ENCODE results near the gene EHMT1.

EHMT1 gene

DNA sequence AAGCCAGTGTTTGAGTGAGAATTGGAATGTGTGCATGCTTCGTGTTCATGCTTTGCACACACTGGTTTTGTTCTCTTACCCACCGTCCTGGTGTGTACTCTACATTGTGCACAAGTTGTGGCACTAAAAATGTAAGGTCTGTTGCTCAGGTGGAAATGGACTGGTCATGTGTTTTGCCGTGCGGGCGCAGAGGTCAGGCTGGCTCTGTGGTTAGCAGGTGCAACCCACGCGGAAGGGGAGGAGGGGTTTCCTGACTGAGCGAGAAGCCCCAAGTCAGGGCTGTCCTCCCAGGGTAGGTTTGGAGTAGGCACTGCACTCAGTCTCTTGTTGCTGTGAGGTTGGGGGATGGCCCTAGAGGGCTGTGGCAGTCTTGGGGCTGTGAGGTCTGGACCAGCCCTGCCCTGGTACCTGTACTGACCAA lies 86.6 kb downstream of the EHMT1 start:
- no peak overlapping the region for H3K9ac ChIP-seq
- H3K9me3 ChIP-seq (ENCODE audit: control insufficient read depth, low read length): no peaks in the 10 kb centered on the region
- H3K27ac ChIP-seq: no peak overlapping the region
- no peak overlapping the region for H3K4me3 ChIP-seq (ENCODE audit: low read depth, low read length)
- TF ChIP-seq CTCF (IDR thresholded peaks at IDR 0.05): no peak
- no peaks in the 10 kb centered on the region for H3K27me3 ChIP-seq (ENCODE audit: control insufficient read depth, insufficient read depth, low read length)
- no peak overlapping the region for H3K4me2 ChIP-seq (ENCODE audit: low read length)
- H3K4me1 ChIP-seq: no peaks in the 10 kb centered on the region
- H2AFZ ChIP-seq: no peak overlapping the region
- peaks cover 35% of the 10 kb centered on the region for H3K79me2 ChIP-seq
- H3K36me3 ChIP-seq (ENCODE audit: control insufficient read depth, insufficient read depth, low read length): no peaks in the 10 kb centered on the region

GRCh38 chr9:137705906-137706305 lies 87.1 kb downstream of the EHMT1 start:
- no peak for TF ChIP-seq CTCF (IDR thresholded peaks at IDR 0.05)

GRCh38 chr9:137707361-137707760 lies 88.6 kb downstream of the EHMT1 start:
- Histone ChIP-seq H2AFZ (no peak overlapping the region), H3K4me2 (ENCODE audit: low read length) (no peak overlapping the region), H3K27me3 (ENCODE audit: control insufficient read depth, insufficient read depth, low read length) (no peaks in the 10 kb centered on the region), H3K27ac (no peak overlapping the region), H3K4me3 (ENCODE audit: low read depth, low read length) (no peak overlapping the region), H3K9ac (no peak overlapping the region), H3K4me1 (no peaks in the 10 kb centered on the region), H3K9me3 (ENCODE audit: control insufficient read depth, low read length) (no peaks in the 10 kb centered on the region), H3K79me2 (peaks cover 28% of the 10 kb centered on the region), H3K36me3 (ENCODE audit: control insufficient read depth, insufficient read depth, low read length) (no peaks in the 10 kb centered on the region)
- TF ChIP-seq CTCF (IDR thresholded peaks at IDR 0.05): no peak

More at GRCh38 chr9:137705906-137706305, 87.1 kb downstream of the EHMT1 start:
- Histone ChIP-seq H2AFZ (no peak overlapping the region), H3K9ac (no peak overlapping the region), H3K27me3 (ENCODE audit: control insufficient read depth, insufficient read depth, low read length) (no peaks in the 10 kb centered on the region), H3K27ac (no peak overlapping the region), H3K9me3 (ENCODE audit: control insufficient read depth, low read length) (no peaks in the 10 kb centered on the region), H3K79me2 (peaks cover 35% of the 10 kb centered on the region), H3K4me2 (ENCODE audit: low read length) (no peak overlapping the region), H3K4me1 (no peaks in the 10 kb centered on the region), H3K4me3 (ENCODE audit: low read depth, low read length) (no peak overlapping the region), H3K36me3 (ENCODE audit: control insufficient read depth, insufficient read depth, low read length) (no peaks in the 10 kb centered on the region)

GRCh38 chr9:137708590-137709284 lies 89.9 kb downstream of the EHMT1 start:
- H3K79me2 ChIP-seq: peaks cover 17% of the 10 kb centered on the region
- no peaks in the 10 kb centered on the region for H3K4me1 ChIP-seq
- no peaks in the 10 kb centered on the region for H3K27me3 ChIP-seq (ENCODE audit: control insufficient read depth, insufficient read depth, low read length)
- H3K9me3 ChIP-seq (ENCODE audit: control insufficient read depth, low read length): no peaks in the 10 kb centered on the region
- no peak overlapping the region for H3K4me3 ChIP-seq (ENCODE audit: low read depth, low read length)
- H3K27ac ChIP-seq: no peak overlapping the region
- no peak overlapping the region for H2AFZ ChIP-seq
- H3K36me3 ChIP-seq (ENCODE audit: control insufficient read depth, insufficient read depth, low read length): no peaks in the 10 kb centered on the region
- no peak overlapping the region for H3K9ac ChIP-seq
- no peak for TF ChIP-seq CTCF (IDR thresholded peaks at IDR 0.05)
- no peak overlapping the region for H3K4me2 ChIP-seq (ENCODE audit: low read length)
